Gastrocnemius medialis (tissue), 4 donors: ENCODE measurements around the gene NPIPA8. TPM values are rescaled to one million over a fixed set of nuclear protein-coding genes. Genes with fewer than 3 reads are reported as not detected.
"Not testable (repeated sequence)": the region's sequence is repeated elsewhere in the genome, so short reads cannot be mapped to it uniquely, and the experiment has no call there.

ENCODE experiments used
- ATAC-seq, 2 donors: fragments of 150-250 bp; one replicate each; pipeline ENCODE4 v1.9.1; 2016
- DNase-seq, 2 donors: peaks; one replicate each; pipeline ENCODE4 v3.0.0-alpha.2; 2019
- H3K27ac ChIP-seq, 4 donors: fragments of 200-600 bp; sonication (generic); 1 replicate in 1 of 4; 2 replicates in 3 of 4; pipeline ENCODE4 v1.5.1; 2016 to 2018; ENCODE audit warnings: mild to moderate bottlenecking in 2 of 4, moderate library complexity in 1 of 4
- H3K27me3 ChIP-seq, 3 donors: fragments of 200-600 bp; sonication (generic) in 2 of 3; 1 replicate in 1 of 3; 2 replicates in 2 of 3; pipeline versions ENCODE4 v1.5.1 to v1.6.0; 2016 to 2019; ENCODE audit warnings: mild to moderate bottlenecking in 1 of 3, moderate library complexity in 1 of 3
- H3K36me3 ChIP-seq, 2 donors: fragments of 200-600 bp; sonication (generic) in 1 of 2; one replicate each; pipeline ENCODE4 v1.5.1; 2017 to 2018
- H3K4me1 ChIP-seq, 2 donors: fragments of 200-600 bp; sonication (generic) in 1 of 2; one replicate each; pipeline ENCODE4 v1.5.1; 2016 to 2017; ENCODE audit warnings: mild to moderate bottlenecking in 2 of 2
- H3K4me3 ChIP-seq, 4 donors: fragments of 200-600 bp; sonication (generic) in 3 of 4; 1 replicate in 1 of 4; 2 replicates in 3 of 4; pipeline ENCODE4 v1.5.1; 2016 to 2019; ENCODE audit warnings: mild to moderate bottlenecking in 2 of 4
- H3K9me3 ChIP-seq, 3 donors: fragments of 200-600 bp; sonication (generic) in 2 of 3; 1 replicate in 1 of 3; 2 replicates in 2 of 3; pipeline ENCODE4 v1.5.1; 2016 to 2019
- in situ Hi-C, 4 donors: fragments of 200-750 bp; cut with MboI; loops; one replicate each; pipeline versions ENCODE4 v1.15.0 to v1.8.0; 2017; ENCODE audit warnings: low sequenced_read_pairs in 4 of 4
- intact Hi-C: fragments of 100-400 bp; cut with DNase I; formaldehyde crosslinking; loops from one replicate; pipeline ENCODE4 v1.15.1; 2023; ENCODE audit warnings: low total_unique reads
- microRNA-seq, 2 donors: library from miRNA; unstranded; fragments of <30 nt; microRNA quantifications; one replicate each; pipeline ENCODE4, GENCODE V29; 2016; ENCODE audit warnings: borderline replicate concordance in 2 of 2
- total RNA-seq, 4 donors: library from RNA; depleted of rRNA; stranded (reverse); fragments of >200 nt; gene quantifications; one replicate each; pipeline versions ENCODE4 v1.1.0 to v1.2.3, GENCODE V29; 2016

Gene NPIPA8
- total RNA-seq, 4 donors from 2014 or later = 0.51 to 32.2 (median 11.7) TPM

- H3K27ac ChIP-seq, H3K36me3 ChIP-seq, in situ Hi-C loops, intact Hi-C loops, H3K4me3 ChIP-seq, DNase-seq, H3K4me1 ChIP-seq, ATAC-seq, H3K9me3 ChIP-seq, H3K27me3 ChIP-seq: not testable (repeated sequence)
Measured at GRCh38 chr16:18270171-18270570, 66.4 kb downstream of the NPIPA8 start.

Small RNAs within 50 kb of the gene (microRNA-seq; reads per million reads assigned to microRNA genes)
- gene MIR6511A4 (0 reads per million in 2 donors), gene MIR6770-3 (0 reads per million in 2 donors)

Other genes starting within 250 kb of the NPIPA8 start
- gene NOMO2, start 225.4 kb upstream of the NPIPA8 start, total RNA-seq = 100 to 1,000 TPM in 3 of 4 donors, 10 to 100 TPM in 1; 51.8 to 140 (median 117) TPM